Right lobe of liver (tissue), 4 donors: ENCODE measurements around the gene NTM.

Source experiments
- CTCF ChIP-seq, 4 donors: fragments of 200-600 bp in 3 of 4; fragments of 450-650 bp in 1 of 4; IDR thresholded peaks; one replicate each; pipeline versions ENCODE4 v1.5.1 to v1.8.0; 2016 to 2022; ENCODE audit warnings: antibody characterized with exemption in 4 of 4, mild to moderate bottlenecking in 2 of 4
- POLR2A ChIP-seq: fragments of 450-650 bp; IDR thresholded peaks from one replicate; pipeline ENCODE4 v1.6.1; 2017; ENCODE audit warnings: antibody characterized with exemption, mild to moderate bottlenecking
- donor health status: DM: no; HTN: no; CAD: no.
- donor health status: DM: no; HTN: no; CAD: no.
- donor health status: DM: no; HTN: yes; CAD: no.

GRCh38 chr11:131993246-131993645 lies 622.8 kb downstream of the NTM start:
- TF ChIP-seq CTCF (IDR thresholded peaks at IDR 0.05) (no peak), POLR2A (no peak)
